ENCODE results near the gene ACOT8.

- TF ChIP-seq POLR2A (IDR thresholded peaks at IDR 0.05; ENCODE audit: low read length) (no peak), GATA1 (IDR thresholded peaks at IDR 0.05; ENCODE audit: low read depth, low read length) (no peak)
These were observed 37.6 kb upstream of the ACOT8 start for GRCh38 chr20:45894797-45895196.

All from erythroblast (primary cell).